SH-SY5Y (cell line): Measurements from ENCODE around the gene PPRC1.

Experiments
- GATA2 ChIP-seq: IDR thresholded peaks from 2 replicates; pipeline ENCODE4 v1.6.1; 2011; ENCODE audit warnings: mild to moderate bottlenecking, low read depth, low read length
- GATA3 ChIP-seq: IDR thresholded peaks from 2 replicates; pipeline ENCODE4 v1.6.1; 2011; ENCODE audit warnings: low read depth, mild to moderate bottlenecking, low read length, moderate library complexity

PPRC1 gene

DNA sequence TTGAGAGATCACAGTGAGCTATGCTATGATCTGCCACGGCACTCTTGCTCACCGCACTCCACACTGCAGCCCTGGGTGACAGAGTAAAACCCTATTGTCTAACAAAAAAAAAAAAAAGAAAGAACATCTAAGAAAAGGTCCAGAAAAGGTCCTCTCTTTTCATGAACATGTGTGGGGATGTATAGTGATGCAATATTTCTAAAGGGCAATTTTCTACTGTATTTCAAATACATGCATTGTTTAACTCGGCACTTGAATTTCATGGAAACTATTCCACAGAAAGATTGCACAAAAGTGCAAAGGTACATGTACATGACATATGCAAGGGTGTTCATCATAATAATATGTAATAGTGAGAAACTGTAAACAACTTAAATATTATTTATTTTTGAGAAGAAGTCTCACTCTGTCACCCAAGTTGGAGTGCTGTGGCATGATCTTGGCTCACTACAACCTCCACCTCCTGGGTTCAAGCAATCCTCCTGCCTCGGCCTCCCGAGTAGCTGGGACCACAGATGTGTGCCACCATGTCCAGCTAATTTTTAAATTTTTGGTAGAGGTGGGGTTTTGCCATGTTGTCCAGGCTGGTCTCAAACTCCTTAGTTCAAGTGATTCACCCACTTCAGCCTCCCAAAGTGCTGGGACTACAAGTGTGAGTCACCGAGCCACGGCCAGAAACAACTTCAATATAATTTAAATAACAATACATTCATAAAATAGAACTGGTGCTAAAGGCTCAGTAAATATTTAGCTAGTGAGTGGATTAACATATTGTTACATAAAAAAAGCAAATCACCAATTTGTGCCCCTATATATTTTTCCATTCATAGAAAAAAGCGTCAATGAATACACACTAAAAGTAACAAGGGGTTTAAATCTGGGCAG is 1.3 kb upstream of the PPRC1 start:
- TF ChIP-seq GATA3 (no peak), GATA2 (no peak)

DNA sequence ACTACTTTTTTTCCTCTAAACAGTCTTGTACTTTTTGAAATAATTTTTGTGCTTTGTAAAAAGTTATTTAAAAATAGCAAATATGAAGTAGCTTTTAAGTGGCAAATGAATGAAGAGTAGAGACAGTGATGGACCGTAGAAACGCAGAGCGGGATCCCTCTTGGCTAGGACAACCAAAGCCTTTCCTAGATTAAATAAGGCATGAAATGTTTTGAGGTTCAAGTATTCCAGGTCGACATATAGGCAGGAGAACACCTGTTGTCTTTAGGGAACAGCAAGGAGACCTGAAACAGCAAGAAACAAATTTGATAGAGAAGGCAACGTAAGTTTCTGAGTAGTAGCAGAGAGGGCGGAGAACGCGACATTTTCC is 662 bp upstream of the PPRC1 start:
- no peak for TF ChIP-seq GATA2
- no peak for TF ChIP-seq GATA3

DNA sequence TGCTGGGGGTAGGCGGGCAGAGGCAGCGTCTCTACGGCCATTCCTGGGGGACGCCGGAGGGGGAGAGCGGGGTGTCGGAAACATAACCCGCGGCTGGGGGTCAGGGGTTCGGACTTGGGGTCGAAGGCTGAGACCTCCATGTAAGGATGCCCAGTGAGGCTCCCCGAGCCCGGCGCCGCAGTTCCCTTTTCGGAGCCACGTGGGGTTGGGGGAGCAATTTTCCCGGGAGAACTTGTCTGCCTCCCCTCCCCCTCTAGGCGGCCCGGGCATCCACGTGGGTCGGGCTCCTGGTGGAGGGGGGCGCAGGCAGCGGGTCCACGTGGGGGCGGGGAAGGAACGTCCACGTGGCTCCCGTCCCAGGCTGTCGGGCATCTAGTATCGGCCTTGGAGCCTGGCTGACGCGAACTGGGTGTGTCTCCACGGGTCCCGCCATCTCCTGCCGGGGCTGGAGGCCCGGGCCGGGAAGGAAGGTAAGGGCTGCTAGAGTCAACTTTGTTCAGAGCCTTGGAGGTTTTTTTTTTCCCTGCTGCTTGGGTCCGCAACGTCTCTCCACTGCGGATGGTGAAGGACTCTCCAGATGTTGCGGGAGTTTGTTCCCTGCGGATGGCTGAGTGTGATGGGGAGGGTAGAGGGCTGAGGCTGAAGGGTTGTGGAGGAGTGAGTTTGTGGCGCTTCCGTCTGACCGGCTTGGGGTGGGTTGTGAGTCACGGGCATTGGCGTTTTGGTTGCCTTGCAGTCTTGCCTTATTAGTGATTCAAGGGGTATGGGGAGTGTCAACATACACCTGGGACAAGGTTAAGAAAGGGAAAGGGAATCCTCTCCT is 744 bp downstream of the PPRC1 start:
- TF ChIP-seq GATA3 (no peak), GATA2 (no peak)

DNA sequence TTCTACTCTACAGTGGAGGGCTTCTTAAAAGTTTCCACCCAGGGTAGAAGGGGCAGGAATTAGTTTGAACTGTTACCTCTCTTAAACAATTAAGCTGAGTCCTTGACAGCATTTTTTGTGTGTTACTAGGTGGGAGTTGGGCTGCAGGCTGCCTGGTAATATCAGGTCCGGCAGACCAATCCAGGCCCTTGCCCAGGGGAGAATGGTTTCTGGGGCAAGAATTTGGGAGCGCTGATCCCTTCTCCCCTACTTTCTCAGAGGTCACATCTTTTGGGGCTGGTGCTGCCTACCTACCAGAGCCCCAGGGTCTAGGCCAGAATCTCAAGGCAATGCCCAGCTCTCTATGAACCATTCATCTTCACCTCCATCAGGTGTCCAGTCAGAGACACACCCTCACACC is 1.6 kb downstream of the PPRC1 start:
- no peak for TF ChIP-seq GATA2
- TF ChIP-seq GATA3, result no peak

DNA sequence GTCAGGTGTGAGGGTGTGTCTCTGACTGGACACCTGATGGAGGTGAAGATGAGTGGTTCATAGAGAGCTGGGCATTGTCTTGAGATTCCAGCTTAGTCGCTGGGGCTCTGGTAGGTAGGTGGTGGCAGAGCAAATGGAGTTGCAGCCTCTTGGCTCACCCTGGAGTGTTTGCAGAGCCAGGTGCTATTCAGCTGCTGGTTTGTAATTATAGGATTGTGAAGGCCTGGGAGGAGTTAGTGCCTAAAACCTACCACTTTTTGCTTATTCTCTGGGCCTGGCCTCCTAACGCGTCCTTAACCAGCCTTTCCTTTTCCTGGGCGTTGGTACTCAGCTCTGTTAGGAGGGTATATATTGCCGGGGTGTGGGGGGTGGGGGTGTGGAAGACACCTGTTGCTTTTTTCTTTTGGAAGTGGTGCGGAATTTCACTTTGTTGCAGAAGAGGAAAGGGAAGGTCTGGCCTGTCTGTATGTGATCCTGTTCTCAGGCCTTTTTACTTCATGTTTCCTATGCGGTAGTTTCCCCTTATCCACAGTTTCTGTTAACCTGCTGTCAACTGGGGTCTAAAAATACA is 3.2 kb downstream of the PPRC1 start:
- TF ChIP-seq GATA2, result no peak
- no peak for TF ChIP-seq GATA3

DNA sequence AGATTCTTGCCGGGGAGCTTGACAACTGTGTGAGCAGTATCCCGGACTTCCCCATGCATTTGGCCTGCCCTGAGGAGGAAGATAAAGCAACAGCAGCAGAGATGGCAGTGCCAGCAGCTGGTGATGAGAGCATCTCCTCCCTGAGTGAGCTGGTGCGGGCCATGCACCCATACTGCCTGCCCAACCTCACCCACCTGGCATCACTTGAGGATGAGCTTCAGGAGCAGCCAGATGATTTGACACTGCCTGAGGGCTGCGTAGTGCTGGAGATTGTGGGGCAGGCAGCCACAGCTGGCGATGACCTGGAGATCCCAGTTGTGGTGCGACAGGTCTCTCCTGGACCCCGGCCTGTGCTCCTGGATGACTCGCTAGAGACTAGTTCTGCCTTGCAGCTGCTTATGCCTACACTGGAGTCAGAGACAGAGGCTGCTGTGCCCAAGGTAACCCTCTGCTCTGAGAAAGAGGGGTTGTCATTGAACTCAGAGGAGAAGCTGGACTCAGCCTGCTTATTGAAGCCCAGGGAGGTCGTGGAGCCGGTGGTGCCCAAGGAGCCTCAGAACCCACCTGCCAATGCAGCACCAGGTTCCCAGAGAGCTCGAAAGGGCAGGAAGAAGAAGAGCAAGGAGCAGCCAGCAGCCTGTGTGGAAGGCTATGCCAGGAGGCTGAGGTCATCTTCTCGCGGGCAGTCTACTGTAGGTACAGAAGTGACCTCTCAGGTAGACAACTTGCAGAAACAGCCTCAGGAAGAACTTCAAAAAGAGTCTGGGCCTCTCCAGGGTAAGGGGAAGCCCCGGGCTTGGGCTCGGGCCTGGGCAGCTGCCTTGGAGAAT is 6.7 kb downstream of the PPRC1 start:
- TF ChIP-seq GATA3 (no peak), GATA2 (no peak)

DNA sequence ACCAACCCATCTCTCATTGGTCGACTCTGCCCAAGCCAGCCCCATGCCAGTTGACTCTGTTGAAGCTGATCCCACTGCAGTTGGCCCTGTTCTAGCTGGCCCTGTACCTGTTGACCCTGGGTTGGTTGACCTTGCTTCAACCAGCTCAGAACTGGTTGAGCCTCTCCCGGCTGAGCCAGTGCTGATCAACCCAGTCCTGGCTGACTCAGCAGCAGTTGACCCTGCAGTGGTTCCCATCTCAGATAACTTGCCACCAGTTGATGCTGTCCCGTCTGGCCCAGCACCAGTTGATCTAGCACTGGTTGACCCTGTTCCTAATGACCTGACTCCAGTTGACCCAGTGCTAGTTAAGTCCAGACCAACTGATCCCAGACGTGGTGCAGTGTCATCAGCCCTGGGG is 7.4 kb downstream of the PPRC1 start:
- no peak for TF ChIP-seq GATA2

DNA sequence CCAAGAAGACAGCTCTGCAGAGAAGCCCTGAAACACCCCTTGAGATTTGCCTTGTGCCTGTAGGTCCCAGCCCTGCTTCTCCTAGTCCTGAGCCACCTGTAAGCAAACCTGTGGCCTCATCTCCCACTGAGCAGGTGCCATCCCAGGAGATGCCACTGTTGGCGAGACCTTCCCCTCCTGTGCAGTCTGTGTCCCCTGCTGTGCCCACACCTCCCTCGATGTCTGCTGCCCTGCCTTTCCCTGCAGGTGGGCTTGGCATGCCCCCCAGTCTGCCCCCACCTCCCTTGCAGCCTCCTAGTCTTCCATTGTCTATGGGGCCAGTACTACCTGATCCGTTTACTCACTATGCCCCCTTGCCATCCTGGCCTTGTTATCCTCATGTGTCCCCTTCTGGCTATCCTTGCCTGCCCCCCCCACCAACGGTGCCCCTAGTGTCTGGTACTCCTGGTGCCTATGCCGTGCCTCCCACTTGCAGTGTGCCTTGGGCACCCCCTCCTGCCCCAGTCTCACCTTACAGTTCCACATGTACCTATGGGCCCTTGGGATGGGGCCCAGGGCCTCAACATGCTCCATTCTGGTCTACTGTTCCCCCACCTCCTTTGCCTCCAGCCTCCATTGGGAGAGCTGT is 8.2 kb downstream of the PPRC1 start:
- TF ChIP-seq GATA2 (no peak), GATA3 (no peak)

DNA sequence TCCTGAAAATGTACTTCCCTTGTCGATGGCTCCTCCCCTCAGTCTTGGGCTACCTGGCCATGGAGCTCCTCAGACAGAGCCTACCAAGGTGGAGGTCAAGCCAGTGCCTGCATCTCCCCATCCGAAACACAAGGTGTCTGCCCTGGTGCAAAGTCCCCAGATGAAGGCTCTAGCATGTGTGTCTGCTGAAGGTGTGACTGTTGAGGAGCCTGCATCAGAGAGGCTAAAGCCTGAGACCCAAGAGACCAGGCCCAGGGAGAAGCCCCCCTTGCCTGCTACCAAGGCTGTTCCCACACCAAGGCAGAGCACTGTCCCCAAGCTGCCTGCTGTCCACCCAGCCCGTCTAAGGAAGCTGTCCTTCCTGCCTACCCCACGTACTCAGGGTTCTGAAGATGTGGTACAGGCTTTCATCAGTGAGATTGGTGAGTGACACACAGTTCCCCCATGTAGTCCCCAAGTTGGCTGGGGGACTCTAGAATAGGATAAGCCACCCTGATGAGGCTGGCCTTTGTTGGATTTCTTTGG is 8.8 kb downstream of the PPRC1 start:
- TF ChIP-seq GATA3, result no peak
- no peak for TF ChIP-seq GATA2

DNA sequence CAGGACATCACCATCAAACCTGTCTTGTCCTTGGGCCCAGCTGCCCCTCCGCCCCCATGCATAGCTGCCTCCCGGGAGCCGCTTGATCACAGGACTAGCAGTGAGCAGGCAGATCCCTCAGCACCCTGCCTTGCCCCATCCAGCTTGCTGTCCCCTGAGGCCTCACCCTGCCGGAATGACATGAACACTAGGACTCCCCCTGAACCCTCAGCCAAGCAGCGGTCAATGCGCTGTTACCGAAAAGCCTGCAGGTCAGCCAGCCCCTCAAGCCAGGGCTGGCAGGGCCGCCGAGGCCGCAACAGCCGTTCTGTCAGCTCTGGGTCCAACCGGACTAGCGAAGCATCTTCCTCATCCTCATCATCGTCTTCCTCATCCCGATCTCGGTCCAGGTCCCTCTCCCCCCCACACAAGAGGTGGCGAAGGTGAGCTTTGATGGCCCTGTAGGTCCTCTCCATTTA is 14.2 kb downstream of the PPRC1 start:
- TF ChIP-seq GATA3, result no peak
- TF ChIP-seq GATA2, result no peak

DNA sequence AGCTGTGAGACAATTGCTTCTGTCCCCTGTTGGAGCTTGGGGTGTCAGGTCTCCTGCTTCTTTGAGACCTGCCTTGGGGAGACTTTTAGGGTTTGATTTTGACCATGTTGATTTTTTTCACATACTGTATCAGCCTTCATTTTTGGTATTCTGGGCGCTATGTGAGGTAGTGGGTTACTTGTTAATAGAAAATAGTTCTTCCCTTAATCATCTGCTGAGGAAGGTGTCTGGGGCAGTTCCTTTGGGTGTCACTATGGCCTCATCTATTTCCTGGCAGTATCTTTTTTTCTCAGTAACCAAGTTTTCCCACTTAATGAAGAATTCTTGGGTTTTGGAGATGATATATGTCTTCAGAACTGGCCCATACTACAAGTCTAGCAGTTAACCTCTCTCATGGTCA is 14.7 kb downstream of the PPRC1 start:
- TF ChIP-seq GATA3 (no peak), GATA2 (no peak)

DNA sequence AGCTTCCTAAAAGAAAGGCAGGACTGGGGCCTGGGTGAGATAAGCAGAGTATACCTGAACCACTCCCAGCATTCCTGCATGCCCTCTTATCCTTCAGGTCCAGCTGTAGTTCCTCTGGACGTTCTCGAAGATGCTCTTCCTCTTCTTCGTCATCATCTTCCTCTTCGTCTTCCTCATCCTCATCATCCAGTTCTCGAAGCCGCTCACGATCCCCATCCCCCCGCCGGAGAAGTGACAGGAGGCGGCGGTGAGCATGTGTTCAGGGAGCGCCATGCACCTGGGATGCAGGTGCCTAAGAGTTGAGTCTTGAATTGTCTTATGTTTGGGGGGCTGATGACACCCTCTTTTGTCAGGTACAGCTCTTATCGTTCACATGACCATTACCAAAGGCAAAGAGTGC is 15.4 kb downstream of the PPRC1 start:
- no peak for TF ChIP-seq GATA2
- no peak for TF ChIP-seq GATA3

DNA sequence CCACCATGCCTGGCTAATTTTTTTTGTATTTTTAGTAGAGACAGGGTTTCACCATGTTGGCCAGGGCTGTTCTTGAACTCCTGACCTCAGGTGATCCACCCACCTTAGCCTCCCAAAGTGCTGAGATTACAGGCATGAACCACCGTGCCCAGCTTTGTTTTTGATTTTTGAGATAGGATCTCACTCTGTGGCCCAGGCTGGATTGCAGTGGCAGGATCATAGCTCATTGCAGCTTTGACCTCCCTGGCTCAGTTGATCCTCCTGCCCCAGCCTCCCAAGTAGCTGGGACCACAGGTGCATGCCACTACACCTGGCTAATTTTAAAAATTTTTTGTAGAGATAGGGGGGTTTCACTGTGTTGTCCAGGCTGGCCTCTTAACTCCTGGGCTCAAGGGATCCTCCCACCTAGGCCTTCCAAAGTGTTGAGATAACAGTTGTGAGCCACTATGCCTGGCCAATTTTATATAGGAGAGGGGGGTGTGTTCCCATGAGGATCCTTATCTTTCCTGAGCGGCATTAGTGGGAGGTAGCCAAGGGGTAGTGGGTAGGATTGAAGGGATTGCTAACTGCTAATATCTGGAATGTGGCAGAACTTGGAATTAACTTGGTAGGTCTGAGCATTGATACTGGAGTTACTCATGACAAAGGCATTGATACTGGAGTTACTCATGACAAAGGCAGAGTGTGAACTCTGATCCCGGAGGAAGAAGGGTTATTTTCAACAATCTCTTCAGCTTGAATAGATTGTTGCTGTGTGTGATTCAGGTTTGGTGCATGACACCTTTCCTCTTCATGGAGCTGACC is 18.3 kb downstream of the PPRC1 start:
- TF ChIP-seq GATA3 (no peak), GATA2 (no peak)
